Urothelium cell line (cell line): ENCODE data around the gene PSMD9.
"Not testable (repeated sequence)": the region's sequence is repeated elsewhere in the genome, so short reads cannot be mapped to it uniquely, and the experiment has no call there.

Experiments used
- DNase-seq: peaks from one replicate; pipeline ENCODE4 v3.0.0; 2011; ENCODE audit warnings: low spot score, mixed read lengths
- FAIRE-seq: peaks from 2 replicates; lab custom pipeline; 2011; peaks lifted over from hg19 to GRCh38; lab: Jason Lieb, UNC

Gene PSMD9

GRCh38 chr12:121917950-121918678 lies 29.5 kb downstream of the PSMD9 start, which contains the start of gene CFAP251:
CFAP251 (plus strand) TSS chr12:121918592; CDS start chr12:121921306, 2,714 bp downstream.
- no peak for FAIRE-seq
- DNase-seq: no peak

DNA sequence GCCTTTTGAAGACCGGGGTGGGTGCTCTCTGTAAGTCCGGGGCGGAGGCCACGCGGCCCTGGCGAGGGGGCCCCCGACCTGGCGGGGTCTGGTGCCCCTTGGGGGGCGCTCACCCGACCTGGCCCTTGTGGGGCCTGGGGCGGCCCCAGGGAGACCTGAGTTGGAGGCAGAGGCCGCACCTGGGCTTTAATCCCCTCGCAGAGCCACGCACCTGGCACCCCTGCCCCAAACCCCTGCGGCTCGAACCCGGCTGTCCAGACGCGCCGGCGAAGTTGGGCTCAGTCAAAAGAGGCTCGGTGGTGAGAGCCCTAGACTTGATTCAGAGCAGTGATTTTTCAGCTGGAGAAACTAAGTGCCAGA lies 30.1 kb downstream of the PSMD9 start:
- DNase-seq (no peak), FAIRE-seq (no peak)

DNA sequence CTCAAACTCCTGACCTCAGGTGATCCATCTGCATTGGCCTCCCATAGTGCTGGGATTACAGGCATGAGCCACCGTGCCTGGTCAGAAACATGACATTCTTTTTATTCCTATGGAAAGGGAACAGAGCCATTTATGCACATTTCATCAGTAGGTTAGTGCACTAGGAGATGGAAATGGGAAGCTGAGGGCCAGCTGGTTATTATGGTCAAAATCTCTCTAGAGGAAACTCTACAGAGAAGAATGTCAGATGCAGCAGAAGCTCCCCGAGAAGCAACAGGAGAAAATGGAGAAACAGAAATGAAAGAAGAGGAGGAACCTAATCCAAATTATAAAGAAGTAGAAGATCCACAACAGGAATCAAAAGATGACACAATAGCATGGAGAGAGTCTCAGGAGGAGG lies 32.5 kb downstream of the PSMD9 start:
- no peak for DNase-seq
- FAIRE-seq: no peak

- FAIRE-seq (no peak), DNase-seq (no peak)
These were observed 36.7 kb downstream of the PSMD9 start for GRCh38 chr12:121925358-121925695.

GRCh38 chr12:121926874-121927706 lies 38.5 kb downstream of the PSMD9 start:
- FAIRE-seq: no peak
- DNase-seq: no peak

GRCh38 chr12:121927813-121928212 lies 39.2 kb downstream of the PSMD9 start:
- DNase-seq (no peak), FAIRE-seq (no peak)

- not testable (repeated sequence) for DNase-seq
These were observed 41.0 kb downstream of the PSMD9 start for GRCh38 chr12:121929545-121929944.

DNA sequence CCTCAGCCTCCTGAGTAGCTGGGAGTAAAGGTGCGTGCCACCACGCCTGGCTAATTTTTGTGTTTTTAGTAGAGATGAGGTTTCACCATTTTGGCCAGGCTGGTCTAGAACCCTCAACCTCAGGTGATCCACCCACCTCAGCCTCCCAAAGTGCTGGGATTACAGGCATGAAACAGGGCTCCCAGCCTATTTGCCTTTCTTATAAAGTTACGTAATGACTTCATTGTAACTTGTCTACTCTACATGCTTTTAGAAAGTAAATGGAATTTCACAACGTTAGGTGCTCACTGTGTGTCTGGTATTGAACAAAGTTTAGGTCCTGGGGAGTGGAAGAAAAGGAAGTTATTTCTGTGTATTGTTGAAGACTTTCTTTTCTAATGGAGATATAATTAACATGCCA lies 42.3 kb downstream of the PSMD9 start:
- DNase-seq (no peak), FAIRE-seq (no peak)

More at GRCh38 chr12:121929545-121929944, 41.0 kb downstream of the PSMD9 start:
- FAIRE-seq: not testable (repeated sequence)

DNA sequence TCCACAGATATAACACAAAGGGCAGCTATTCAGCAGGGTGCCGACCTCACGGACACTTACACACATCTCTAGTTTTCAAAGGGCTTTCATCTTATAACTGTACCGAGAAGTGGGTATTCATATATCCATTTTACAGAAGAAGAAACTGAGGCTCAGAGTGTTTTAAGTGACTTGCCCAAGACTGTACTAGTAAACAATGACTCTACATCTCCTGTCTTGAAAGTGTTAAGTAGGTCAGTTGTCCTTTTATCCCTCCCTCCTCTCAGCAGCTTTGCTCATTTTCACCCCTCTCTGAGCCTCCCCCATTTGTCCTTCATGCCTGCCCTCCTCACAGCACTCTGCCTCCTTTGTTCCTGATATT lies 43.6 kb downstream of the PSMD9 start:
- DNase-seq: no peak
- no peak for FAIRE-seq

DNA sequence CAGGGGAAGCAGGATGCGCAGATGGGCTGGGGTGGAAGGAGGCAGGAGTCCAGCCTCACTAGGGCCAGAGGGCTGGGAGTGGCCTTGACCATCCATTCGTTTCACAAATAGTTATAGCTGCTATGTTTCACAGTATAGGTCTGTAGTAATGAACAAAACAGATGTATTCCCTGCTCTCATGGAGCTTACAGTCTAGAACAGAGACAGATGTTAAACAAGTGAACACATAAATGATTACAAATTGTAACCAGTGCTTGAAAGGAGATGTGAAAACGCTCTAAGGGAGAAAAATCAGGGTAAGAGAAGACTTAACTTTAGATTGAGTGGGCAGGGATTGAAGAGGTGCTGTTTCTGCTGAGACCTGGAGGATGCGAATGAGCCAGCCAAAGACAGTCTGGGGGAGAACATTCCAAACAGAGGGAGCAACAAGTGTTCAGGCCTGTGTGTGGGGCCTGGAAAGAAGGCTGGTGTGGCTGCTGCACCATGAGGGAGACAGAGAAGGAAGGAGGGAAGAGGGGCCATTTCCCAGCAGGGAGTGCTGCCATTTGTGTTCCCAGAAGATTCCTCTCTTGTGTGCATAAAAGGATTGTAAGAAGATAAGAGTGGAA lies 44.4 kb downstream of the PSMD9 start:
- FAIRE-seq: no peak

GRCh38 chr12:121933522-121934308 lies 45.1 kb downstream of the PSMD9 start:
- FAIRE-seq: no peak
- peak; percentile 33 for DNase-seq

More for the DNA sequence above, 44.4 kb downstream of the PSMD9 start:
- no peak for DNase-seq

- no peak for FAIRE-seq
- DNase-seq: no peak
These were observed 45.7 kb downstream of the PSMD9 start for GRCh38 chr12:121934309-121934664.

DNA sequence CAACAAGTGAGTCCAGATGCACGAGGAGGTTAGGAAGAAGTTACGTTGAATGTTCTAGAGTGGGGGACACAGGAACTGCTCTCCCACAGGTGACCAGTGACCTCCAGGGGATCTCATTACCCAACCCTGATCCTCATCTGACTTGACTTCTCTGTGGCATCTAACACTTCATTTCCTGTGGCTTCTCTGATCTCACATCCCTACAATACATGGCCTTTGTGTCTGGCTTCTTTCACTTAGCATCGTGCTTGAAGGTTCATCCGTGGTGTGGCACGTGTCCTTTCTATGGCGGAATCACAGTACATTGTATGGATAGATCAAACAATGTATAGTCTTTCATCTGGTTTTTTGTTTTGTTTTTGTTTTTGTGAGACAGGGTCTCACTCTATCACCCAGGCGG lies 49.1 kb downstream of the PSMD9 start:
- FAIRE-seq: no peak
- no peak for DNase-seq

GRCh38 chr12:121939186-121939585 lies 50.6 kb downstream of the PSMD9 start:
- no peak for FAIRE-seq
- DNase-seq: no peak

- no peak for FAIRE-seq
These were observed 51.6 kb downstream of the PSMD9 start for GRCh38 chr12:121939992-121940766.

GRCh38 chr12:121942145-121942718 lies 53.6 kb downstream of the PSMD9 start:
- no peak for FAIRE-seq
- DNase-seq: no peak

More at GRCh38 chr12:121939992-121940766, 51.6 kb downstream of the PSMD9 start:
- DNase-seq: no peak

DNA sequence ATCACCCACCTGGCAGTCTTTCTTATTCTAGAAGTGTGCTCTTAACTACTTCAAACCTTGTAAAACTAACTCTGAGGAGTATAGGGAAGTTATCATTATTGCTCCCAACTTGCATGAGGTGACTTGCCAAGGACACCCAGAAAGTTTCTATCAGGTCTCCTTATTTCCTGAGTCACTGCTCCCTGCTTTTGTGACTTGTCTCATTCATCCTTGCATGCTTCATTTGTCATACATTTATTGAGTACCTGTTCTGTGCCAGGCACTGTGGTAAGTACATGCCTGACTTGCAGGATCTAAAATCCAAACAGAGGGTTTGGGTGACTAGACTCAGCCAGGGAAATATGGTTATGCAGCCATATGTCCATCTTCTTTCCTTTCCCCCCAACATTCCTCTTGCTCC lies 55.3 kb downstream of the PSMD9 start:
- FAIRE-seq (no peak), DNase-seq (no peak)

GRCh38 chr12:121946313-121947025 lies 57.9 kb downstream of the PSMD9 start:
- DNase-seq: no peak
- no peak for FAIRE-seq

DNA sequence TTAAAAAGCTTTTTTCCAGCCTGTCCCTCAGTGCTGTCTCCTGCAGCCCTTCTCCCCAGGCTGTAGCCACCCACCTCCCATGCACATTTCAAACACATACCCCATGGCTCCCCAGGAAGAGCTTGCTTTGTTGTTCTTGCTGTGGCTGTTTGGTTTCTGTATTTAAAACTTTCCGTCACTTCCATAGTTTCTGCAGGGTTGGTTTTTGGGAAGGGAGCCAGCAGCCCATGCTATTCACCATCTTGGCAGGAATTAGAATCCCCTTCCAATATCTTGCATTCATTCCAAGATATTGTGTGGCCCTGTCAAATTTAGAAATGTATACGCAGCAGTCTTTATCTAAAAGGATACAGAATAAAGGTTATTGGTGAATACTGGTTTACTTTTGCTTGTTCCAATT lies 59.4 kb downstream of the PSMD9 start:
- FAIRE-seq: no peak
- DNase-seq: no peak
